Dermis blood vessel endothelial cell (primary cell): ENCODE results near the gene MYH16. TPM values are rescaled to one million over a fixed set of nuclear protein-coding genes. Genes with fewer than 3 reads are reported as not detected.
"Not testable (repeated sequence)": the region's sequence is repeated elsewhere in the genome, so short reads cannot be mapped to it uniquely, and the experiment has no call there.

Experiments used
- DNase-seq: peaks from one replicate; pipeline ENCODE4 v3.0.0; 2010
- total RNA-seq: library from RNA; depleted of rRNA; stranded (reverse); fragments of >200 nt; gene quantifications from 2 replicates; pipeline ENCODE4 v1.2.3, GENCODE V29; 2014

The MYH16 gene
- total RNA-seq, 1 donor from 2014 or later, result not detected

DNA sequence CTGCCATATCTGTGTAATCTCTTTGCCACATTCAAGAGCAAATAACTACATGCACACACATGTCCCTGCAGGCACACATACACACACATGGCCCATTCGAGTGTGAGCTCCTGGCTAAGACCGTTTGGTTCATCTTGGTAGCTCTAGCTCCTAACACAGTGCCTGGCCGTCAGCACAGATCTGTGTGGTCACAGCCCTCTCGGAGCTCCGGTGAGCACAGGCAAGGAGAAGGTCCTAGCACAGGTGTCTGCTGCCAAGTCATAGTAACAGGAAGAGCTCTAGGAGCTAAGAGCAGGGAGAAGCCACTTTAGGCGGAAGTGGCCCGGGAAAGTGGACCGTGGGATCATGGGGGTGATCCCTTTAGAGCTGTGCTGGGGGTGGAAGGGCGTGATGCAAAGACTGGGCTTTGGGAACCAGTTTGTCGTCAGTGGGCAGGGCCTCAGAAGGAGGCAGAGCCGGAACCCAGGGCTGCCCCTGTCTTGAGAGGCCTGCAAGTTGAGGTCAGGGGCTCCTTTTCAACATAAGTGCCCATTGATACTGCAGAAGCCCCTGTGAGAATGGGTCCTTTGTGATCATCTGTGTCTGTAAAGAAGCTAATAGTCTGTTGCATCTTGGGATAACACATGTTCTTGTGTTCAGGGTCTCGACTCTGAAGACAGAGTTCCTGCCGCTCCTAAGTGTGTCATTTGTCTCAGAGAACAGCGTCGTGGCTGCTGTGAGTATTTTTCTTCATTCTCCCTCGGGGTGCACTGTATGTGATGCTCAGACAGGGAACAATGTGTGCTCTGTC, 85.3 kb downstream of the MYH16 start:
- no peak for DNase-seq

DNA sequence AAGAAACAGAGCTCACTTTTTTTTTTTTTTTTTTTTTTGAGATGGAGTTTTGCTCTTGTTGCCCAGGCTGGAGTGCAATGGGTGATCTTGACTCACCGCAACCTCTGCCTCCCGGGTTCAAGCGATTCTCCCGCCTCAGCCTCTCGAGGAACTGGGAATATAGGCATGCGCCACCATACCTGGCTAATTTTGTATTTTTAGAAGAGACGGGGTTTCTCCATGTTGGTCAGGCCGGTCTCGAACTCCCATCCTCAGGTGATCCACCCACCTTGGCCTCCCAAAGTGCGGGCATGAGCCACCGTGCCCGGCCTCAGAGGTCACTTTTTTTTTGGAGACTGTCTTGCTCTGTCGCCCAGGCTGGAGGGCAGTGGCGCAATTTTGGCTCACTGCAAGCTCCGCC, 85.9 kb downstream of the MYH16 start:
- not testable (repeated sequence) for DNase-seq

DNA sequence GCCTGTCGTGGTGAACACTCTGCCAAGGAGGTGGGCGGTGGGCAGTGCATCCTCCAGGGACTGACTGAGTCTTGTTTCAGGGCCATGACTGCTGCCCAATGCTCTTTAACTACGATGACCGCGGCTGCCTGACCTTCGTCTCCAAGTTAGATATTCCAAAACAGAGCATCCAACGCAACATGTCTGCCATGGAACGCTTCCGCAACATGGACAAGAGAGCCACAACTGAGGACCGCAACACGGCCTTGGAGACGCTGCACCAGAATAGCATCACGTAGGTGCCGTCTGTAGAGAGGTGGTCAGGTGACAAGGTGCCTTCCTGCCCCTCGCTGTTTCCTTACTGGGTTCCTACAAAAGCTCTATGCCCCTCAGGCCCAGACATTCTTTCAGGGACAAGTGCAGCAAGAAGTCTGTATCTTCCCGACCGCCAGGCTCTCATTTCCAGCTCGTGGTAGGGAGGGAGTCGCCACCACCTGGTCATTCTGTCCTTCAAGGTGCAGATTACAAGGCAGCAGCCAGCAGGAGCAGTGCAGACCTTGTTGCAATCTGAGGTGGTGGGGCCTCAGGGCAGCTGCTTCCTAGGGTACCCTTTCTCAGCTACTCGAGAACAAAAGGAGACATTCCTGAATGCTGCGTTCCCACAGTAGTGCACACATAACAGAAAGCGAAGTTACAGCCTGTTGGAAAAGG, 87.0 kb downstream of the MYH16 start:
- DNase-seq, result no peak

Other genes starting within 250 kb of the MYH16 start
- 18.9 and 21.6 TPM in 2 replicates for gene SMURF1, start 128.7 kb upstream of the MYH16 start, total RNA-seq
- gene KPNA7, start 64.7 kb upstream of the MYH16 start, total RNA-seq, result not detected in 2 replicates
- 210 and 276 TPM in 2 replicates for gene ARPC1A, start 53.1 kb downstream of the MYH16 start, total RNA-seq
- gene ARPC1B, start 101.9 kb downstream of the MYH16 start, total RNA-seq, result 464 and 901 TPM in 2 replicates
- 52.9 and 74.3 TPM in 2 replicates for gene PDAP1, start 135.8 kb downstream of the MYH16 start, total RNA-seq
- gene BUD31, start 136.1 kb downstream of the MYH16 start, total RNA-seq, result 76.4 and 86.7 TPM in 2 replicates
- 5.5 and 6.8 TPM in 2 replicates for gene PTCD1, start 166.0 kb downstream of the MYH16 start, total RNA-seq
- 24.7 and 28.1 TPM in 2 replicates for gene CPSF4, start 166.1 kb downstream of the MYH16 start, total RNA-seq
- 230 and 561 TPM in 2 replicates for gene ATP5MF, start 193.3 kb downstream of the MYH16 start, total RNA-seq
- gene ZNF789, start 200.1 kb downstream of the MYH16 start, total RNA-seq, result 4.7 and 6.1 TPM in 2 replicates
- 26.0 and 41.7 TPM in 2 replicates for gene ZNF394, start 227.4 kb downstream of the MYH16 start, total RNA-seq
- 11.2 and 15.2 TPM in 2 replicates for gene ZKSCAN5, start 231.8 kb downstream of the MYH16 start, total RNA-seq